SIG-M5 treated with dmso at 0.1 percent for 504 hours (cell line): ENCODE measurements around the gene FBRS.
"Not testable (repeated sequence)": the region's sequence is repeated elsewhere in the genome, so short reads cannot be mapped to it uniquely, and the experiment has no call there.

Experiments used
- DNase-seq: peaks from one replicate; lab custom pipeline; 2025; ENCODE audit not compliant: unreplicated experiment; lab: John Stamatoyannopoulos, UW

FBRS gene

DNA sequence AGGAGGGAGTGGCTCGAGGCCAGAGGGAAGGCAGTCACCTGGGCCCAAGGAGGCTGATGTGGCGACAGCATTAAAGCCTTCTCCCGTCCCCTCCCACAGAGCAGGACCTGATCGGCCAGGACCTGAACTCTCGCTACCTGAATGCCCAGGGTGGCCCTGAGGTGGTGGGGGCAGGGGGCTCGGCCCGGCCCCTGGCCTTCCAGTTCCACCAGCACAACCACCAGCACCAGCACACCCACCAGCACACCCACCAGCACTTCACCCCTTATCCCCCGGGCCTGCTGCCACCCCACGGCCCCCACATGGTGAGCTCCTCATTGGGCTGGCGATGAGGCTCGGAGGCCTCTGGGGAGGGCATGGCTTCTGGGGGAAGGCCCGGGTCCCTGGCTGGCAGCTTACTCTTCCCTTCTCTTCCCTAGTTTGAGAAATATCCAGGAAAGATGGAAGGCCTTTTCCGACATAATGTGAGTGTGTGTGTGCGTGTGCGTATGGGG is 6.4 kb downstream of the FBRS start:
- DNase-seq = no peak

DNA sequence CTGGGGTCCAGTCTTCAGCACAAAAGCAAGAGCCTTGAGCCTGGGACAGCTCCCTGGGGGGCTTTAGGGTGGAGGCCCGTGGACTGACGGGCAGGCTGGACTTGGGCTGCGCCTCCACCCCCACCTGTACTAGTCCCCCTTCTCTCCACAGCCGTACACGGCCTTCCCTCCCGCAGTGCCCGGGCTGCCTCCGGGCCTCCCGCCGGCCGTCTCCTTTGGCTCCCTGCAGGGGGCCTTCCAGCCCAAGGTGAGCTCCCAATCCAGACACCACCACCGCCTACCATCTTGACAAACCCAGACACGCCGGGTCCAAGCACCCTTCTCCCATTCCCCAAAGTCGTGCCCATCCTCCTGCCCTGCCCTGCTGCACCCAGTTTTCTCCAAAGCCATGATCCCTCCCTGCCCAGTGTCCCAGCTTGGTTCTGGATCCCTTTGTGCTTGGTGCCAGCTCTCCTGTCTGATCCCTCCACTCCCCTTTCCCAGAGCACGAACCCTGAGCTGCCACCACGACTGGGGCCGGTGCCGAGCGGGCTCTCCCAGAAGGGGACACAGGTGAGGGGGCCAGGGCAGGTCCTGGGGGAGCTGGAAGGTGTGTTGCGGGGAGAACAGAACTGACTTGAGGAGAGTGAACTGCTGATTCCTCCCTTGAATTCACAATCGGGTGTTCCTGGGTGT is 7.1 kb downstream of the FBRS start:
- DNase-seq = no peak

DNA sequence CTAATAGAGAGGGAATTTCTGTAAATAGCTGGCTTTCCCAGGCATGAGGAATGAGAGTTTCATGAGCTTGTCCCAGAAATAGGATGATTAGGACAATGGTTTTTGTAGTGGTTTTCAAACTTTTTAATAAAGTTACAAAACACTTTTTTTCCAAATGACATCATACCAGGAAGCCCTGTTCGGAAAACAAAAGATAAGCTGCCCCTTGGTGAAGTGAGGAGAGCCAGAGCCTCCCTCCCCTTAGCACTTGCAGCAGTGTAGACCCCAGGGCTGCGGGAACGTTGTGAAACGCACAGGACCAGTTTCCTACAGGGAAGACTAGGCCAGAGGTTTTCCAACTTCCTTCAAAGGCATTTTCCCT is 7.6 kb downstream of the FBRS start:
- no peak for DNase-seq

DNA sequence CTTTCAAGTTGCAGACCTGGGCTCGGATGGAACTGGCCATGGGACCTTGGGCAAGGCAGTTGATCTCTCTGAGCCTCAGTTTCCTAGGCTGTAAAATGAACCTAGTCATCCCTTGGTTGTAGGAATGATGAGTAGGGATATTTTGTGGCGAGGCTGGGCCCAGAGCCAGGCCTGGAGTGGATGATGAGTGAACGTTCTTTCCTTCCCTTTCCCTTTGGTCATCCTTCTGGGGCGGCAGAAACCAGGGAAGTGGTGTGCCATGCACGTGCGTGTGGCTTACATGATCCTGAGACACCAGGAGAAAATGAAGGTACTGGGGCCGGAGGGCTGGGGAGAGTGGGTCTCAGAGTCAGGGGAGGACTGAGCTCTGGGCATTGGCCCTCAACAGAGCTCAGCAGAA is 8.4 kb downstream of the FBRS start:
- DNase-seq = no peak

DNA sequence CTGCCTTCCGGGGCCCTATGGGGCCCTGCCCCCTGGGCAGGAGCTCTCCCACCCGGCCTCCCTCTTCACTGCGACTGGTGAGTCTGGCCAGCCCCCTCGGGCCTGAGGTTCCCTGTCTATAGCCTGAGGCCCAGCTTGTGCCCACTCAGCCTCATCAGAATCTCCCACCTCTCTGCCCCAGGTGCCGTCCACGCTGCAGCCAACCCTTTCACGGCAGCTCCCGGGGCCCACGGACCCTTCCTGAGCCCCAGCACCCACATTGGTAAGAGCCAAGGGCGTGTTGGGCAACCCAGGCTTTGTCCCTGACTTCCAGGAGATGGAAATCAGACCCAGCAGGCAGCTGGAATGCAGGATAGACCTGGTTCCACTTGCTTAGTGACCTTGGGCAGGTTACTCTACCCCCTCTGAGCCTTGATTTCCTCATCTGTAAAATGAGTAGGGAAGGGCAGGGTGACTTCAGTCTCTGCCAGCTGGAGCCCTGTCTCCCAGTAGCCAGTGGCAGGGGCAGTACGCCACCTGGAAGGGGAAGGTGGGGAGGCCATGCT is 9.2 kb downstream of the FBRS start:
- no peak for DNase-seq

DNA sequence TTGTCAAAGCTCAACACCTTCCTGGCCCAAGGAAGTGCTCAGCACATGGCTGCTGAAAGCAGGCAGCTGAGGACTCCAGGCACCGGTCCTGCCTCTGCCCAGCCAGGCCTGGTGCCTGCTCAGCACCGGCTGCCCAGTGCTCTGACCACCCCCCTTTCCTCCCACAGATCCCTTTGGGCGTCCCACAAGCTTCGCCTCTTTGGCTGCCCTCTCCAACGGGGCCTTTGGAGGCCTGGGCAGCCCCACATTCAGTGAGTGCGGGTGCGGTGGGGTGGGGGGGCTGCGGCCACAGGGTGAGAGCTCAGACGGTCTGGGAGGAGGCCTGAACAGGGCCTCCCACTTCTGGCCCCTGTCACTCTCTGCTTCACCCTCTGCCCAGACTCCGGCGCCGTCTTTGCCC is 10.2 kb downstream of the FBRS start:
- DNase-seq = no peak

DNA sequence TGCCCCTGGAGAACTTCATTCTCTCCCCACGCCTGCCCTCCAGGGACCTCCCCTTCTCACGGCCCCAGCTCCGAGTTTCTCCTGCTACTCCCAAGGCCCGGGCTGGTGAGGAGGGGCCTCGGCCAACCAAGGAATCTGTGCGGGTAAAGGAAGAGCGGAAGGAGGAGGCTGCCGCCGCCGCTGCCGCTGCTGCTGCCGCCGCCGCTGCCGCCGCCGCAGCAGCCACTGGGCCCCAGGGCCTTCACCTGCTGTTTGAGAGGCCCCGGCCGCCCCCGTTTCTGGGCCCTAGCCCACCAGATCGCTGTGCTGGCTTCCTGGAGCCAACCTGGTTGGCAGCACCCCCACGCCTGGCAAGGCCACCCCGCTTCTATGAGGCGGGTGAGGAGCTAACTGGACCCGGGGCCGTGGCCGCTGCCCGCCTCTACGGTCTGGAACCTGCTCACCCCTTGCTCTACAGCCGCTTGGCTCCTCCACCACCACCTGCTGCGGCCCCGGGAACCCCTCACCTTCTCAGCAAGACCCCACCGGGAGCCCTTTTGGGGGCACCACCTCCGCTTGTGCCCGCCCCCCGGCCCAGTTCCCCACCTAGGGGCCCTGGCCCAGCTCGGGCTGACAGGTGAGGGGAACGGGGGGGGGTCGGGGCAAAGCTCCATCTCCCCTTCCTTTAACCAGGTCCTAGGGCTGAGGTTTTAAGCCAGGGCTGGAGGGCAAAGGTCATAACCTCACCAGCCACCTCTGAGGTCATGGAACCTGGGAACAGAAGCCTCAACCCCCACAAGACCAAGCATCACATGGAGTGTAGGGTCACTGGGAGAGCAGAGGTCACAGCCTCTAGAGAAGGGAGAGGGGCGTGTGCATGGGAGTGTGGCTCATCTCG is 11.0 kb downstream of the FBRS start:
- no peak for DNase-seq

DNA sequence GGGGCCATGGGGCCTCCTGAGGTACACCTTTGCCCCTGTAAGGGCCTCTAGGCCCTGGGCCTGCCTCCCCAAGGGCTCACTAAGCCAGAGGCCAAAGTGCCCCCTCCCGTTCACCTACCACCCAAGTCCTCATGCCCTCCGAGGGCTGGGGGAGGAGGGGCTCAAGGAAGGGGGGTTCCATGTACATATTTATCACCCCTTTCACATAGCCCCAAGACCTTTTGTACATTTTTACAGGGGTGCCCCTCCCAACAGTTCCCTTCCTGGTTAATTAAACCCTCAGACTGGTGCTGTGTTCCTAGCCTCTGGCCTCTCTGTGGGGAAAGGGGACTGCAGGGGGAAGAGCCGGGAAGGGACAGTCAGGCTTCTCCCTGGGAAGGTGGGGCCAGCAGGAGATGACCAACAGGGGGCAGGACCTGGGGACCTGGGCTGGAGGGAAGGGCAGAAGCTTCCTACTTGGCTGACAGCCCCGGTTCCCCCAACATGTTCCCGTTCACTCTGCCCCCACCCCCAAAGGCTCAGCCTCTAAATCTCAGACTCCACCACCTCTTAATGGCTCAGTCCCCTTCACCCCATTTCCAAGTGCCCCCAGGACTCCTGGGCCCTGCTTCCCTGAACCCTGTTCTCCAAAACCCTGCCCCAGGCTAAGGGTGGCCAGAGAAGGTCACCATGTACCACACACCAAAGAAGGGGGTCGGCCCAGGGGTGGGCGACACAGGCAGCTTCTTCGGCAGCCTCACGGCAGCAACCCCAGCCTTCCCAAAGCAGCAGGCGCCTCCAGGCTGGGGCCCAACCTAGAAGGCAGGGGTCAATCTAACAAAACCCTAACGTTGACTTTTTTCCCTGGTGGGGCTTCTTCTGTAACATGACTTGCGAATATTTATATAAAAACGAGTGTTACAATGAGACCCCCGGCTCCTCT is 11.9 kb downstream of the FBRS start:
- no peak for DNase-seq

DNA sequence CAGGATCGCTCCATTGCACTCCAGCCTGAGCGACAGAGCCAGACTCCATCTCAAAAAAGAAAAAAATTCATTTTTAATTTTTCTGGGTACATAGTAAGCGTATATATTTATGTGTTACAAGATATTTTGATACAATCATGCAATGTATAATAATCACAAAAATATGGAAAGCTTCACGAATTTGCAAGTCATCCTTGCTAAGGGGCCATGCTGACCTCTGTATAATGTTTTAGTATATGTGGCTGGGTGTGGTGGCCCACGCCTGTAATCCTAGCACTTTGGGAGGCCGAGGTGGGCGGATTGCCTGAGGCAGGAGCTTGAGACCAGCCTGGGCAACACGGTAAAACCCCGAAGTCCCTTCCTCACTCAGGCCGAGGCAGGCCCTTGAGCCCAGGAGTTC is 16.9 kb downstream of the FBRS start:
- DNase-seq = no peak

DNA sequence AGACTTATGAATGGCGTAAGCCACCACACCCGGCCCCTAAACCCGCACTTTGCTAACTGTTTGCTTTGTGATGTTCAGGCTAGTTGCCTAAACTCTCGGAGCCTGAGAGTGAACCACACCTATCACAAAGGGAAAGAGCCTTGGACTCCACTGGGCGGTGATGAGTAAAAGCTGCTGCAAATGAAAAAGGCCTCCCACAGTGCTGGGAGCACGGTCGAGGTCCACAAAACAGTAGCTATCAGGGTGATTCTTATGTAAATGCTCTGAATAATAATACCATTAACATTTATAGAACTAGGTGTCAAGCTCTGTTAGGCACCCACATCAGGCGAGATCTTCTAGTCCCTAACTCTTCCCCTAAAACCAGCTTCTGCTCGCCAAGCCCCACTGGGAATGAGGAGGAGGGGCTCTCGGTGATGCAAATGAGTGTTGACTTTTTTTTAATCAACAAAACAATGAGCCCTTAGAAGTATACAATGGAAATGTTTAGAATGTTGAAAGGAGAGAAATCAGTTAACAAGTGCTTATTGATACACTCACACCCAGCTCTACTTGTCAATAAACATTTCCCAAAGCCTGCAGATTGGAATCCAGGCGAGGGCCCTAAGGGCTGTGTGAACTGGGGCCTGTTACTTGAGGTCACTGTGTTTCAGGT is 19.8 kb downstream of the FBRS start:
- no peak for DNase-seq

DNA sequence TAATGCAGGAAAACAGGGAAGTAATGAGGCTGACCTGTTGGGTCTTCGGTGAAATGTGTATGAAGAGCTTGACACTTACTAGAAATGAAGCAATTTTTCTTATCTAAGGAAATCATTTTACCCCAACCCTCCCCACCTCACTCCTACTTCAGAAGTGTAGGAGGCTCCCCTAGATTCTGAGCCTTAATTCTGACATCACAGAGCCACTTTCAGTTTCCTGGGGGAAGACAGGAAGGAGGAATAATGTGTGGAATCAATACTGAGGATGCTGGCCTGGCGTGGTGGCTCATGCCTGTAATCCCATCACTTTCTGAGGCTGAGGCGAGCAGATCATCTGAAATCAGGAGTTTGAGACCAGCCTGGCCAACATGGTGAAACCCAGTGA is 20.3 kb downstream of the FBRS start:
- DNase-seq = no peak

DNA sequence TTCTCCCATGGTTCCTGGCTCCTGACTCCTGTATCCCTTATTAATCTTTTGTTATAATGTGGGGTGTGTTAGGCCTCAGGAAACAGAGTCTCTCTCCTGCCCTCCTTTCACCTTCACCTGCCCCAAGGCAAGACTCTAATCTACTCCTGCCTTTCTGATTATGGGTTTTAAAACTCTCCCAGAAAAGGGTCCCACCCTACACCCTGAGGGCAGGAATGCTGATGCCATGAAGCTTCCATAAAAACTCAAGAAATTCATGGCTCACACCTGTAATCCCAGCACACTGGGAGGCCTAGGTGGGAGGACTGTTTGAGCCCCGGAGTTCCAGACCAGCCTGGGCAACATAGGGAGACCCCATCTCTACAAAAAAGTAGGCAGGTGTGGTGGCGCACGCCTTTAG is 22.1 kb downstream of the FBRS start:
- no peak for DNase-seq

DNA sequence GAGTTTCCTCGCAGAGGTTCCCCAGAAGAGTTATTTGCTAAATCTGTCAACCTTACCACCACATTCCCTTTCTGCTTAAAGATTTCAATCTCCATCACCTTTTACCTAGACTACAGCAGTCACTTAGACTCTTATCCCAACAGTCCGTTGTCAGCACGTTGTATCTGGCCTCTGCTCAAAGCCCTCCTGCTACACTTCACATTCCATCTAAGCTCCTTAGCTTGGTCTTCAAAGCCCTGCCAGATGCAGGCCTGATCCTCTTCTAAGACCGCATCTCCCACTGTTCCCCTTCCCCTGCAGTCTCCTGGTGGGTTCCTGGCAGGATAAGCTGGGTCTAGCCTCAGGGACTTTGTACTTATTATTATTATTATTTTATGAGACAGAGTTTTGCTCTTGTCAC is 30.5 kb downstream of the FBRS start:
- DNase-seq = no peak

DNA sequence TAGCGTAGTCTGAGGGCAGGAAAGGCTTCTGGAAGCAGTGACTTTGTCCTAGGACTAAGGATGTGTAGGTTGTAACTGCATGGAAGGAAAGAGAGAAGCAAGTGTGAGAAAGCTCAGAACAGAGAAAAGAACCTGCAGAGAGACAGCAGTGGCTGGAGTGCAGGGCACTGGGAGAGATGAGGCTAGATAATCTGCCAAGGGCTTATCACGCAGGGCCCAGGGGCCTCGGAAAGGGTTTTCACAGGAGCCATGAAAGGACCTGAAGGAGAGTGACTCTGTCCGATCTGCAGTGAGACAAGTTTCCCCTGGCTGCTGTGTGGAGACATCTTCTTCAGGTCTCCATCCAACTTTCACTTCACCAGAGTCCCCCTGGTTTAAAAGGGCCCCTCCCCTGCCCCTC is 33.7 kb downstream of the FBRS start:
- no peak for DNase-seq

DNA sequence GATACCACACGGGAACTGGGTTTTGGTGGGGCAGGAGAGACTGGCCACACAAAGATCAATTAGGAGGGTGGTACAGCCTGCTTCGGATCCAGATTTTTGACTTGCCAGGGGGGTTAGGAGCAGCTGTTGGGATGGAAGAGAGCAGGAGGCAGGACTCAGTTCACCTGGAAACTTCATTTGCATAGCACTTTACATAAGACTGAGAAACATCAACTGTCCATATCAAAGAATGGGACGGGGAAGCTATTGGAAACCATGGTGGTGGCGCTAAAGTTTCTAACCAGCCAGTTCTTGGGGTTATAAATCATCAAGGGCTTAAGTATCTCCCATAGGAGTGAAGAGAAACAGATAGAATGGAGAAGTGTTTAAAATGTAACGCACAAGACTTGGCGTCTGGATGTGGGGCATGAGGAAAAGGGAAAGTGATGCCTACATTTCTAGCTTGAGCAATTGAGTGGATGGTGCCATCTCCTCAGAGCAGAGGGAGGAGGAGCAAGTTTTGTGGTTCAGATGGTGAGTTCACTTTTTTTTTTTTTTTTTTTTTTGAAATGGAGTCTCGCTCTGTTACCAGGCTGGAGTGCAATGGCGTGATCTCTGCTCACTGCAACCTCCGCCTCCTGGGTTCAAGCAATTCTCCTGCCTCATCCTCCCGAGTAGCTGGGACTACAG is 34.3 kb downstream of the FBRS start:
- DNase-seq = peak; percentile 62

DNA sequence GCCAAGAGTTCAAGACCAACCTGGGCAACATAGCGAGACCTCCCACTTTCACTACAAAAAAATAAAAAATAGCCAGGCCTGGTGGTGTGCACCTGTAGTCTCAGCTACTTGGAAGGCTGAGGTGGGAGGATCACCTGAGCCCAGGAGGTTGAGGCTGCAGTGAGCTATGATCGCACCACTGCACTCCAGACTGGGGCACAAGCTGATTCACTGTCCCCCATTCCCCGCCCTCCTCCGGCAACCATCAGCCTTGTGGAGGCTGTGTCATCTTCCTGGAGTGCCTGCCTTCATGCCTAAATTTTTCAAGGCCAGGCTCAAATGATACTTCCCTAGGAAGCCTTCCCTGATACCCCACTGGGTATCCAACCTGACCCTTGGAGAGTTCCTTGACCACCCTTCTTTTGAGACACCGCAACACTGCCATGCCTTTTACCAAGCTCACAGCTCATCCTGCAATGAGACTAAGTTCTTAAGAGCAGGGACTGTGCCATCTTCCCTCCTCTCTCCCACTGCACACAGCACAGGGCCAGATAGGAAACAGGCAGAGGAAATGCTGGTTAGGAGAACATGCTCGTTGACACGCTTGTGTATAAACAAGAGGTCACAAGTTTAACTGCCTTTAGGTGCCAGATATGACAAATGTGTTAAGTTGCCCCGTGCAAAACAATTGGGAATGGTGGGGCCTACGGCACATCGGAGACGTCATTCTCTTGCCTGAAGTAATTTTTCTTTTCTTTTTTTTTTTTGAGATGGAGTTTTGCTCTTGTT is 36.9 kb downstream of the FBRS start:
- no peak for DNase-seq

DNA sequence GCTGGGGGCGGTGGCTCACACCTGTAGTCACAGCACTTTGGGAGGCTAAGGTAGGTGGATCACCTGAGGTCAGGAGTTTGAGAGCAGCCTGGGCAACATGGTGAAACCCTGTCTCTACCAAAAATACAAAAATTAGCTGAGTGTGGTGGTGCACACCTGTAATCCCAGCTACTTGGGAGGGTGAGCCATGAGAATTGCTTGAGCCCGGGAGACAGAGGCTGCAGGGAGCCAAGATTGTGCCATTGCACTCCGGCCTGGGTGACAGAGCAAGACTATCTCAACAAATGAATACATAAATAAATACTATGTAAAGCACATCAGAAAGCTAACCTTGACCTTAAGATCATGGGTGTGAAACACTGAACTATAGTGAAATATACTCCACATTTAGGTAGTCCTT is 38.4 kb downstream of the FBRS start:
- DNase-seq = not testable (repeated sequence)

DNA sequence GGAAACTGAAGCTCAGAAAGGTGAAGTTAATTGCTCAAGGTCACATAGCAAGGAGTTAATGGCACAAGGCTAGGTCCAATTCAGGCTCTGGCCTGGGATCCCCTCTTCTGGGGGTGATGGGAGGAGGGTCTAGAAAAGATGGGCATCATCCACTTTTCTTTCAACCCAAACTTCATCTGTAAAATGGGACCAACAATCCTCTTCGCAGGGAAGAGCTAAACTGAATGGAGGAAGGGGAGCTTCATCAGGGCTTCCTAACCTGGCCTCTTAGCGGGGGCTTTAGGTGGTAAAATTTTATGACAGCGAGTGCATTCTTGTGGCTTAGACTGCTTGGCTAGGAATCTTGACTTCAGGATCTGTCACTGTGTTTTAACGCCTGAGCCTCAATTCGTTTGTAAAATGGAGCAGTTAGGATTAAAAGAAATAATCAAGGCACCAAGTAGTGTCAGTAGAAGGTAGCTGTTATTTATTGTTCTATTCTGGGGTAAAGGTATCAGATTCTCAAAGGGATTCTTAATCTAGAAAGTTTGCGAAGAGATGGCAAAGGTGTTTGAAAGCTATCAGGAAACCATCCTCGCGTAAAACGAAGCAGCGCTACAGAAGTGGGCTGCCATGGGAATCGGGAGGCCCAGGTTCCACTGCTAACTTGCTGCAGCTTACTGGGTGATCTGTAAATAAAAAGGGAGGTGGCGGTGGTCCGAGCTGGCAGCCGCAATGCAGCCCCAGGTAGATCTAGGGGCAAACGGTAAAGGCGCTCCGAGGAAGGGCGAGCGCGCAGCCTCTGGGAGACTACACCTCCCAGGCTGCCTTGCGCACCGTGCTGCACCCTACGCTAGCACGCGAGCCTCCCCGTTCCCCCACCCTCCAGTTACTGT is 39.3 kb downstream of the FBRS start:
- DNase-seq = peak; percentile 96
